ENCODE data around the gene BCL2L15.

DNA sequence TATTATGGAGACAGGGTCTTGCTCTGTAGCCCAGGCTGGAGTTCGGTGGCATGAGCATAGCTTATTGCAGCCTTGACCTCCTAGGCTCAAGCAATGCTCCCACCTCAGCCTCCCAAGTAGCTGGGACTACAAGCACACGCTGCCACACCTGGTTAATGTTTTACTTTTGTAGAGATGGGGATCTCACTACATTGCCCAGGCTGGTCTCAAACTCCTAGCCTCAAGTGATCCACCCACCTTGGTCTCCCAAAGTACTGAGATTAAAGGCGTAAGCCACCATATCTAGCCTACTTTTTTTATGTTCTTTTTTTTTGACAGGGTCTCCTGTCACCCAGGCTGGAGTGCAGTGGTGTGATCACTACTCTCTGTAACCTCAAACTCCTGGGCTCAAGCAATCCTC, 5.9 kb upstream of the BCL2L15 start:
- TF ChIP-seq, protein P1, sequence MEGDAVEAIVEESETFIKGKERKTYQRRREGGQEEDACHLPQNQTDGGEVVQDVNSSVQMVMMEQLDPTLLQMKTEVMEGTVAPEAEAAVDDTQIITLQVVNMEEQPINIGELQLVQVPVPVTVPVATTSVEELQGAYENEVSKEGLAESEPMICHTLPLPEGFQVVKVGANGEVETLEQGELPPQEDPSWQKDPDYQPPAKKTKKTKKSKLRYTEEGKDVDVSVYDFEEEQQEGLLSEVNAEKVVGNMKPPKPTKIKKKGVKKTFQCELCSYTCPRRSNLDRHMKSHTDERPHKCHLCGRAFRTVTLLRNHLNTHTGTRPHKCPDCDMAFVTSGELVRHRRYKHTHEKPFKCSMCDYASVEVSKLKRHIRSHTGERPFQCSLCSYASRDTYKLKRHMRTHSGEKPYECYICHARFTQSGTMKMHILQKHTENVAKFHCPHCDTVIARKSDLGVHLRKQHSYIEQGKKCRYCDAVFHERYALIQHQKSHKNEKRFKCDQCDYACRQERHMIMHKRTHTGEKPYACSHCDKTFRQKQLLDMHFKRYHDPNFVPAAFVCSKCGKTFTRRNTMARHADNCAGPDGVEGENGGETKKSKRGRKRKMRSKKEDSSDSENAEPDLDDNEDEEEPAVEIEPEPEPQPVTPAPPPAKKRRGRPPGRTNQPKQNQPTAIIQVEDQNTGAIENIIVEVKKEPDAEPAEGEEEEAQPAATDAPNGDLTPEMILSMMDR (IDR thresholded peaks at IDR 0.05; ENCODE audit: low read depth, low read length): no peak
- no peak for TF ChIP-seq MYC (IDR thresholded peaks at IDR 0.05; ENCODE audit: low read depth, low read length)
- TF ChIP-seq, protein P2, sequence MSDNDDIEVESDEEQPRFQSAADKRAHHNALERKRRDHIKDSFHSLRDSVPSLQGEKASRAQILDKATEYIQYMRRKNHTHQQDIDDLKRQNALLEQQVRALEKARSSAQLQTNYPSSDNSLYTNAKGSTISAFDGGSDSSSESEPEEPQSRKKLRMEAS (IDR thresholded peaks at IDR 0.05; ENCODE audit: low read depth, low read length): no peak
